IMR-90 (cell line): ENCODE data around the gene GAS6. TPM values are rescaled to one million over a fixed set of nuclear protein-coding genes. Genes with fewer than 3 reads are reported as not detected.
A peak's percentile ranks its signal among the peaks of the same experiment; 100 is the strongest.

Experiments
- ATAC-seq: fragments of 200-7000 bp; cut with Tn5 transposase; 2 replicates; pipeline ENCODE4 v1.9.1; 2020; ENCODE audit warnings: low read depth, mild to moderate bottlenecking, moderate library complexity
- BruUV-seq: library from RNA; stranded (reverse); fragments of 400-500 nt; replicated peaks from 2 replicates; lab custom pipeline; 2021; lab: Mats Ljungman, UMichigan
- CTCF ChIA-PET: fragments of 300-600 bp; formaldehyde crosslinking; extraction: SDS; loops from one replicate; lab custom pipeline; 2021; ENCODE audit warnings: antibody characterized with exemption; lab: Yijun Ruan, JAX
- POLR2A ChIA-PET: fragments of 300-600 bp; sonication (Branson Sonifier 250); formaldehyde crosslinking; loops from one replicate; lab custom pipeline; 2022; ENCODE audit warnings: antibody characterized with exemption; ENCODE audit not compliant: unreplicated experiment; lab: Charles Lee
- DNase-seq: peaks from one replicate; pipeline ENCODE4 v3.0.0; 2013
- H2AFZ ChIP-seq: replicated peaks from 2 replicates; pipeline ENCODE3; 2013; ENCODE audit warnings: low read length, mild to moderate bottlenecking; ENCODE audit not compliant: poor library complexity
- H2AK5ac ChIP-seq: 2 replicates; pipeline ENCODE4 v1.6.1; 2013; ENCODE audit warnings: low read depth, low read length, inconsistent platforms
- H2AK9ac ChIP-seq: replicated peaks from 2 replicates; pipeline ENCODE3; 2013; ENCODE audit warnings: mild to moderate bottlenecking, low read depth, low read length, moderate library complexity; ENCODE audit not compliant: poor library complexity
- H2BK120ac ChIP-seq: 2 replicates; pipeline ENCODE4 v1.6.1; 2013; ENCODE audit warnings: low read depth, low read length, inconsistent platforms
- H2BK15ac ChIP-seq: 3 replicates; pipeline ENCODE4 v1.6.1; 2013; ENCODE audit warnings: low read depth, low read length, inconsistent platforms
- H2BK20ac ChIP-seq: 2 replicates; pipeline ENCODE4 v1.6.1; 2013; ENCODE audit warnings: low read depth, mild to moderate bottlenecking, inconsistent platforms, low read length, moderate library complexity
- H2BK5ac ChIP-seq: 2 replicates; pipeline ENCODE4 v1.6.1; 2013; ENCODE audit warnings: mild to moderate bottlenecking, low read depth, low read length, inconsistent platforms; ENCODE audit not compliant: poor library complexity, severe bottlenecking
- H3K14ac ChIP-seq: replicated peaks from 2 replicates; pipeline ENCODE4 v1.6.1; 2013; ENCODE audit warnings: low read depth, low read length, inconsistent platforms
- H3K18ac ChIP-seq: 2 replicates; pipeline ENCODE4 v1.6.1; 2013; ENCODE audit warnings: low read depth, low read length, control low read depth
- H3K23ac ChIP-seq: 2 replicates; pipeline ENCODE4 v1.6.1; 2013; ENCODE audit warnings: low read depth, low read length, inconsistent platforms
- H3K27ac ChIP-seq: 2 replicates; pipeline ENCODE4 v1.5.1; 2013; ENCODE audit warnings: mild to moderate bottlenecking, control low read depth, low read length; ENCODE audit not compliant: insufficient read depth
- H3K27me3 ChIP-seq: 2 replicates; pipeline ENCODE4 v1.6.1; 2013; ENCODE audit warnings: low read length; ENCODE audit not compliant: control insufficient read depth, insufficient read depth
- H3K36me3 ChIP-seq: 2 replicates; pipeline ENCODE4 v1.6.1; 2013; ENCODE audit warnings: low read length, mixed read lengths; ENCODE audit not compliant: control insufficient read depth, insufficient read depth
- H3K4ac ChIP-seq: 2 replicates; pipeline ENCODE4 v1.6.1; 2013; ENCODE audit warnings: low read depth, low read length, inconsistent platforms
- H3K4me1 ChIP-seq: 2 replicates; pipeline ENCODE4 v1.6.1; 2013; ENCODE audit warnings: low read length, mixed read lengths; ENCODE audit not compliant: control insufficient read depth, insufficient read depth
- H3K4me2 ChIP-seq: 2 replicates; pipeline ENCODE4 v1.6.1; 2013; ENCODE audit warnings: low read depth, mild to moderate bottlenecking, control low read depth, low read length, moderate library complexity
- H3K4me3 ChIP-seq: 2 replicates; pipeline ENCODE4 v1.5.1; 2013; ENCODE audit warnings: low read depth, mild to moderate bottlenecking, control low read depth, low read length, moderate library complexity; ENCODE audit not compliant: insufficient read depth
- H3K56ac ChIP-seq: 2 replicates; pipeline ENCODE4 v1.6.1; 2013; ENCODE audit warnings: low read length, inconsistent platforms; ENCODE audit not compliant: insufficient read depth; ENCODE audit errors: extremely low read depth
- H3K79me1 ChIP-seq, 2 experiments: 2 replicates each; pipeline ENCODE4 v1.6.1; 2013; ENCODE audit warnings: low read length in 2 of 2, inconsistent platforms in 1 of 2, low read depth in 1 of 2
- H3K9ac ChIP-seq: 2 replicates; pipeline ENCODE4 v1.6.1; 2013; ENCODE audit warnings: low read depth, low read length, control low read depth
- H3K9me1 ChIP-seq: 2 replicates; pipeline ENCODE4 v1.6.1; 2013; ENCODE audit warnings: low read length, inconsistent platforms; ENCODE audit not compliant: insufficient read depth
- H3K9me3 ChIP-seq: 2 replicates; pipeline ENCODE4 v1.6.1; 2013; ENCODE audit warnings: low read length; ENCODE audit not compliant: control insufficient read depth, insufficient read depth
- H4K20me1 ChIP-seq: 2 replicates; pipeline ENCODE4 v1.6.1; 2013; ENCODE audit warnings: low read length, inconsistent platforms; ENCODE audit not compliant: insufficient read depth
- H4K5ac ChIP-seq: 2 replicates; pipeline ENCODE4 v1.6.1; 2013; ENCODE audit warnings: mild to moderate bottlenecking, low read depth, low read length, control low read depth
- H4K8ac ChIP-seq, 2 experiments: 2 replicates each; pipeline ENCODE4 v1.6.1; 2013; ENCODE audit warnings: low read depth in 2 of 2, low read length in 2 of 2, control low read depth in 1 of 2, inconsistent platforms in 1 of 2
- H4K91ac ChIP-seq: 2 replicates; pipeline ENCODE4 v1.6.1; 2013; ENCODE audit warnings: low read depth, low read length, inconsistent platforms; ENCODE audit not compliant: insufficient read depth
- BHLHE40 ChIP-seq: fragments of 150-350 bp; IDR thresholded peaks from 2 replicates; pipeline ENCODE4 v1.6.1; 2016; ENCODE audit warnings: mild to moderate bottlenecking, low read depth, low read length
- CEBPB ChIP-seq: IDR thresholded peaks from 2 replicates; pipeline ENCODE4 v1.6.1; 2012; ENCODE audit warnings: low read depth, low read length, improper control_type of control experiment
- FOS ChIP-seq: fragments of 150-350 bp; IDR thresholded peaks from 2 replicates; pipeline ENCODE4 v1.6.1; 2016; ENCODE audit warnings: low read depth, low read length
- MAFK ChIP-seq: IDR thresholded peaks from 2 replicates; pipeline ENCODE4 v1.6.1; 2012; ENCODE audit warnings: low read depth, low read length, improper control_type of control experiment
- MXI1 ChIP-seq: IDR thresholded peaks from 2 replicates; pipeline ENCODE4 v1.6.1; 2012; ENCODE audit warnings: low read depth, mild to moderate bottlenecking, low read length, moderate library complexity, borderline replicate concordance
- NFE2L2 ChIP-seq: fragments of 150-350 bp; IDR thresholded peaks from 2 replicates; pipeline ENCODE4 v1.6.1; 2016; ENCODE audit warnings: low read depth, mild to moderate bottlenecking, low read length
- POLR2A ChIP-seq: IDR thresholded peaks from 2 replicates; pipeline ENCODE4 v1.6.1; 2012; ENCODE audit warnings: mild to moderate bottlenecking, low read depth, low read length
- RAD21 ChIP-seq: IDR thresholded peaks from 2 replicates; pipeline ENCODE4 v1.6.1; 2012; ENCODE audit warnings: low read length, improper control_type of control experiment
- RFX5 ChIP-seq: IDR thresholded peaks from 2 replicates; pipeline ENCODE4 v1.8.0; 2012; ENCODE audit warnings: low read depth, mild to moderate bottlenecking, low read length, moderate library complexity
- SMC3 ChIP-seq: fragments of 150-350 bp; IDR thresholded peaks from 2 replicates; pipeline ENCODE4 v1.6.1; 2016; ENCODE audit warnings: low read depth, mild to moderate bottlenecking, antibody characterized with exemption, low read length, moderate library complexity
- WGBS, 2 experiments: methylation state at CpG; one replicate each; pipeline versions ENCODE4 v1.1.5 to v1.1.7; 2013; ENCODE audit warnings: missing lambda C conversion rate in 2 of 2; ENCODE audit not compliant: insufficient read length in 1 of 2; ENCODE audit errors: extremely low coverage in 2 of 2; 5-methylcytosine and 5-hydroxymethylcytosine counted together
- dilution Hi-C: fragments of 300-500 bp; cut with HindIII; formaldehyde crosslinking; loops from one replicate; pipeline ENCODE4 v1.14.3; 2018; ENCODE audit warnings: low sequenced_read_pairs; ENCODE audit not compliant: unreplicated experiment
- in situ Hi-C: fragments of 300-500 bp; cut with MboI; formaldehyde crosslinking; loops from 3 replicates; pipeline ENCODE4 v1.14.3; 2019; ENCODE audit warnings: low sequenced_read_pairs, inconsistent platforms, mixed read lengths
- intact Hi-C: fragments of 100-400 bp; cut with micrococcal nuclease; formaldehyde crosslinking; loops from 2 replicates; pipeline ENCODE4 v1.10.0; 2022
- polyA plus RNA-seq, 3 experiments: library from polyadenylated mRNA; depleted of rRNA; stranded (reverse); fragments of >200 nt; gene quantifications; 2 replicates each; pipeline ENCODE4 v1.2.3, GENCODE V29; 2012; ENCODE audit warnings: low replicate concordance in 1 of 3
- total RNA-seq: library from RNA; depleted of rRNA; stranded (reverse); fragments of >200 nt; gene quantifications from 2 replicates; pipeline ENCODE4 v1.2.3, GENCODE V29; 2012
- TF ChIP-seq, protein P1 (sequence below): conservative IDR thresholded peaks from 2 replicates; pipeline ENCODE4 v1.5.1; 2012; ENCODE audit warnings: mild to moderate bottlenecking, low read depth, low read length, improper control_type of control experiment
- TF ChIP-seq, protein P2 (sequence below): fragments of 150-350 bp; IDR thresholded peaks from 2 replicates; pipeline ENCODE4 v1.6.1; 2017; ENCODE audit warnings: mild to moderate bottlenecking, antibody characterized with exemption, low read length, low read depth
- TF ChIP-seq, protein P3 (sequence below): fragments of 150-350 bp; IDR thresholded peaks from 2 replicates; pipeline ENCODE4 v1.6.1; 2016; ENCODE audit warnings: low read depth, mild to moderate bottlenecking, low read length, moderate library complexity, borderline replicate concordance

GAS6 gene
- total and polyA plus RNA-seq, 2 of the 4 experiments (the other 2 are of a cell fraction) = 220 to 823 TPM

DNA sequence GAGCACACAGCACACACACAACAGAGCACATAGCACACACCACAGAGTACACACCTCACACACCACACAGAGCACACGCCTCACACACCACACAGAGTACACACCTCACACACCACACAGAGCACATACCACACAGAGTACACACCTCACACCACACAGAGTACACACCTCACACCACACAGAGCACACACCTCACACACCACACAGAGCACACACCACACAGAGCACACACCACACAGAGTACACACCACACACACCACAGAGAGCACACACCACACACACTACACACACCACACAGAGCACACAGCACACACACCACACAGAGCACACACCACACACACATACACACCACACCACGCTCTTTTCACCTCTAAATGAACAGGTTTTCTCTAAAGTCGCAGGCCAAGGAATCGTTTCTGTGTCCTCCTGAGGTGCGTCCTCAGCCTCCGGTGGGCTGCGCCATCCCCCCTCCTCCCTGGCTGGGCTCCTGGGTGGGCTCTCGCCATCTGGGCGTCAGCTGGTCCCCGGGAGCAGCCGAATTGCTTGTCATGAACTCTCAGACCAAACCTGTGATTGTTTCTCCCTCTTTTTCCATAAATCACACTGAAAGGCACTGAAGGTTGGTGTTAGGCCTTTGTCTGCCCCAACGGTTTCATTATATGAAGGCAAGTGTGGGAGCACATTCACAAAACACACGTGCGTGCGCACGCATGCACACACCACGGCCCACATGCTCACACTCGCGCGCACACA is 67.5 kb downstream of the GAS6 start:
- Histone ChIP-seq H3K79me1 (no peaks in the 10 kb centered on the region), H3K4ac (no peak overlapping the region), H4K91ac (no peak overlapping the region), H3K9ac (no peak overlapping the region), H3K27me3 (peaks cover 18% of the 10 kb centered on the region), H4K5ac (no peak overlapping the region), H2BK120ac (no peak overlapping the region), H2AK9ac (no peak overlapping the region), H3K56ac (no peak overlapping the region), H3K18ac (no peak overlapping the region), H4K8ac (no peak overlapping the region), H3K23ac (no peak overlapping the region), H3K4me1 (no peaks in the 10 kb centered on the region), H3K27ac (no peak overlapping the region), H3K4me3 (no peak overlapping the region), H3K14ac (no peak overlapping the region), H2AFZ (no peak overlapping the region), H3K36me3 (no peaks in the 10 kb centered on the region), H3K9me1 (peaks cover 6% of the 10 kb centered on the region; the same call in 1 of the 2 replicates), H2AK5ac (peak overlapping the region; percentile 50; the same call in 1 of the 2 replicates), H3K9me3 (no peaks in the 10 kb centered on the region), H3K4me2 (no peak overlapping the region), H4K20me1 (no peaks in the 10 kb centered on the region; the same call in 1 of the 2 replicates), H2BK15ac (no peak overlapping the region), H2BK5ac (peak overlapping the region; percentile 34), H2BK20ac (no peak overlapping the region)
- intact Hi-C loops (no loop called here), in situ Hi-C loops (no loop called here), dilution Hi-C loops (no loop called here)
- CTCF ChIA-PET = no interaction called here
- ATAC-seq (no peak), DNase-seq (no peak)
- POLR2A ChIA-PET = no interaction called here
- no TSS peak for BruUV-seq
- TF ChIP-seq SMC3 = no peak
- TF ChIP-seq MXI1 = no peak
- TF ChIP-seq MAFK = no peak
- no peak for TF ChIP-seq RFX5
- TF ChIP-seq, protein P1, sequence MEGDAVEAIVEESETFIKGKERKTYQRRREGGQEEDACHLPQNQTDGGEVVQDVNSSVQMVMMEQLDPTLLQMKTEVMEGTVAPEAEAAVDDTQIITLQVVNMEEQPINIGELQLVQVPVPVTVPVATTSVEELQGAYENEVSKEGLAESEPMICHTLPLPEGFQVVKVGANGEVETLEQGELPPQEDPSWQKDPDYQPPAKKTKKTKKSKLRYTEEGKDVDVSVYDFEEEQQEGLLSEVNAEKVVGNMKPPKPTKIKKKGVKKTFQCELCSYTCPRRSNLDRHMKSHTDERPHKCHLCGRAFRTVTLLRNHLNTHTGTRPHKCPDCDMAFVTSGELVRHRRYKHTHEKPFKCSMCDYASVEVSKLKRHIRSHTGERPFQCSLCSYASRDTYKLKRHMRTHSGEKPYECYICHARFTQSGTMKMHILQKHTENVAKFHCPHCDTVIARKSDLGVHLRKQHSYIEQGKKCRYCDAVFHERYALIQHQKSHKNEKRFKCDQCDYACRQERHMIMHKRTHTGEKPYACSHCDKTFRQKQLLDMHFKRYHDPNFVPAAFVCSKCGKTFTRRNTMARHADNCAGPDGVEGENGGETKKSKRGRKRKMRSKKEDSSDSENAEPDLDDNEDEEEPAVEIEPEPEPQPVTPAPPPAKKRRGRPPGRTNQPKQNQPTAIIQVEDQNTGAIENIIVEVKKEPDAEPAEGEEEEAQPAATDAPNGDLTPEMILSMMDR = no peak
- no peak for TF ChIP-seq RAD21
- no peak for TF ChIP-seq POLR2A
- TF ChIP-seq FOS = no peak
- TF ChIP-seq CEBPB = no peak
- TF ChIP-seq NFE2L2 = no peak
- TF ChIP-seq BHLHE40 = no peak
- TF ChIP-seq, protein P2, sequence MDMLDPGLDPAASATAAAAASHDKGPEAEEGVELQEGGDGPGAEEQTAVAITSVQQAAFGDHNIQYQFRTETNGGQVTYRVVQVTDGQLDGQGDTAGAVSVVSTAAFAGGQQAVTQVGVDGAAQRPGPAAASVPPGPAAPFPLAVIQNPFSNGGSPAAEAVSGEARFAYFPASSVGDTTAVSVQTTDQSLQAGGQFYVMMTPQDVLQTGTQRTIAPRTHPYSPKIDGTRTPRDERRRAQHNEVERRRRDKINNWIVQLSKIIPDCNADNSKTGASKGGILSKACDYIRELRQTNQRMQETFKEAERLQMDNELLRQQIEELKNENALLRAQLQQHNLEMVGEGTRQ = no peak
- TF ChIP-seq, protein P3, sequence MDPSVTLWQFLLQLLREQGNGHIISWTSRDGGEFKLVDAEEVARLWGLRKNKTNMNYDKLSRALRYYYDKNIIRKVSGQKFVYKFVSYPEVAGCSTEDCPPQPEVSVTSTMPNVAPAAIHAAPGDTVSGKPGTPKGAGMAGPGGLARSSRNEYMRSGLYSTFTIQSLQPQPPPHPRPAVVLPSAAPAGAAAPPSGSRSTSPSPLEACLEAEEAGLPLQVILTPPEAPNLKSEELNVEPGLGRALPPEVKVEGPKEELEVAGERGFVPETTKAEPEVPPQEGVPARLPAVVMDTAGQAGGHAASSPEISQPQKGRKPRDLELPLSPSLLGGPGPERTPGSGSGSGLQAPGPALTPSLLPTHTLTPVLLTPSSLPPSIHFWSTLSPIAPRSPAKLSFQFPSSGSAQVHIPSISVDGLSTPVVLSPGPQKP = no peak
- 85% methylated on average over 4 of the region's 20 CpGs; no CpG with 5 or more reads in 1 of the 2 experiments for WGBS, 2 experiments
